ENCODE data around the gene KIAA0513.

The KIAA0513 gene

GRCh38 chr16:85088570-85089199, 61.1 kb downstream of the KIAA0513 start:
- no peak for DNase-seq (ENCODE audit: low read depth, low spot score)

GRCh38 chr16:85089525-85089924, 61.9 kb downstream of the KIAA0513 start:
- peak; percentile 66 for DNase-seq (ENCODE audit: low read depth, low spot score)

DNA sequence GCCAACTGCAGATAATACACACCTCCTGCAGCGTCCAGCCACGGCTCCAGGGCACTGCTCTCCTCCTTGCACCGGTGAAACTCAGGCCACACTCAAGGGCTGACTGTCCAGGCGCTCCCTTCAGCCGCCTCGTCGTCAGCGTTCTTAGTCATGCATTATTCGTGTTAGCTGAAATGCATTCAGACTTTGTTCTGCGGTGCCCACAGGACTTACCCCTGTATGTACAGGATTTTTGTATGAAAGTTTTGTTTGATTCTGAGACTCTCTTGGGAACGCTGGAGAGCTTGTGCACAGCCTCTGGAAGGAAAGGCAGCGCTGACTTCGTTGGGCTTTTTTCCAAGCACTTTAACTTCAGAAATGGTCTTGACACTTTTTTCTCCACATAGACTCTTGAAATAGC, 62.6 kb downstream of the KIAA0513 start:
- peak; percentile 65 for DNase-seq (ENCODE audit: low read depth, low spot score)

DNA sequence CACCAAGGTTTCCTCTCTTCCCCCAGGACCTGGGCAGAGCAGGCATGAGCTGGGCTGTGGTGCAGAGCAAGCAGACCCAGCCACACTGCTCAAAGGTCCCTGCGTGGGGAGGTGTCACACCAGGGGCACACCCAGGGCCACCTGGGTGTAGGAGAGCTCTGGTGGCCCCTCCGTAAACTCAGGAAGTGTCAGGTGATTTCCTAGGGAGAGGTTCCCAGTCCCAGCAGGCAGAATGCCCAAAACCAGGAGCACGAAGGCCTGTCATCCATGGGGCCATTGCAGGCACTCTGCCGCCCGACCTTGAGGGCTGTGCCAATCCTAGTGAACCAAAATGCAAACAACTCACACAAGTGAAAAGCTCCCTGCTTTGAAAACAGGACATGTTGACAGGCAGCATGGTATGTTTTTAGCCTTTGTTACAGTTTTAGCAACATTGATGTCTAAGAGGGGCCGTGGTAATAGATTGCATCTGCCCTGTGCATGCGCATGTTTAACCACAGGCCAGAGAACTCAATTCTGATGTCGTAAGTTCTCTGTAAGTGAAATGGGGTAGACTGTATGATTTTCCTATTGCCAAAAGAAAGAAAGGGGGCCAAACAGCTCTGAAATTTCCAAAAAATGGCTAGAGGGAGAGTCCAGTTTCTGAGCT, 63.4 kb downstream of the KIAA0513 start:
- DNase-seq (ENCODE audit: low read depth, low spot score): no peak

DNA sequence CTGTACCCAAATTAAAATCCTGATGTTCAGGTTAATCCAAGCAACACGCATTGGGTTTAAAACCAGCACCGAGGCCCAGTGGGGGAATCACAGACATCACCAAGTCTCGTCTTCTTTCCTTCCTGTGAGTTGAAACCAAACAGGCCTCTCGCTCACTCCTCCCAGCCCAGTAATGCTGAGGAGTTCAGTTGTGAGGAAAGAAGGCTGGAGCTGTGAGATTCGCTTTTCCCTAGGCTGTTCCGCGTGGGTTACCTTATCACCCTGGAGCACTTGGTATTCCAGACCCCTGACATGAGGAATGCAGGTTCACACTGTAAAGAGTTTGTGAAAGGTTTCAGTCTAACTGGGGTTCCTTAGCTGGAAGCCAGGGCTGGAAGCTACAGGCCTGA, 63.9 kb downstream of the KIAA0513 start:
- no peak for DNase-seq (ENCODE audit: low read depth, low spot score)

- no peak for DNase-seq (ENCODE audit: low read depth, low spot score)
These were observed 64.7 kb downstream of the KIAA0513 start for GRCh38 chr16:85092309-85092708.

GRCh38 chr16:85092851-85093250, 65.3 kb downstream of the KIAA0513 start:
- no peak for DNase-seq (ENCODE audit: low read depth, low spot score)

- no peak for DNase-seq (ENCODE audit: low read depth, low spot score)
These were observed 66.1 kb downstream of the KIAA0513 start for GRCh38 chr16:85093705-85094104.

DNA sequence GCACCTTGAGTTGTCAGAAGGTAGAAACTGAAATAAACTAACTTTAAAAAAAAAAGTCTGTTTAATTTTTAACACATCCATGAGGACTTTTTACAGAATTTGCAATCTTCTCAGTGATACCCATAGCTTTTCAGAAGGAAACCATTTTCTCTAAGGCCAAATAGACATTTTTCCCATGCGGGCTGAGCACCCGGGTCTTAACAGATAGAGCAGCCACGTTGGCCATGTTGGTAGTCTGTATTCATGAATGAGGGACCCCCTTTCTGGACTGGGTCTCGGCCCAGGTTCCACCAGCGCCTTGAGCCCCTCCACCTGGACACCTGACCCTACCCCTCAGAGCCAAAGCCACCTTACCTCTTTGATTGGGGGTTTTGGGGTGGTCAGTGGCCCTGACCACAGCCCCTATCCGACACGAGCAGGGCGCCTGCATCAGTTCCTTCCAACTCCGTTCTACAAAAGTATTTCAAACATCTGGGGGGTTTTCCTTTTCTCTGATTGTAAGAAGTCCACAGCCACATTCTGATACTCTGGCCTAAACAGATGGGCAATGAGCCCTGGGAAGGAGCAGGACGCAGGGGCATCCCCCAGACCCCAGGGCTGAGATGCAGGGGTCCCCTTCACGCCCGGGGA, 66.7 kb downstream of the KIAA0513 start:
- DNase-seq (ENCODE audit: low read depth, low spot score): no peak

DNA sequence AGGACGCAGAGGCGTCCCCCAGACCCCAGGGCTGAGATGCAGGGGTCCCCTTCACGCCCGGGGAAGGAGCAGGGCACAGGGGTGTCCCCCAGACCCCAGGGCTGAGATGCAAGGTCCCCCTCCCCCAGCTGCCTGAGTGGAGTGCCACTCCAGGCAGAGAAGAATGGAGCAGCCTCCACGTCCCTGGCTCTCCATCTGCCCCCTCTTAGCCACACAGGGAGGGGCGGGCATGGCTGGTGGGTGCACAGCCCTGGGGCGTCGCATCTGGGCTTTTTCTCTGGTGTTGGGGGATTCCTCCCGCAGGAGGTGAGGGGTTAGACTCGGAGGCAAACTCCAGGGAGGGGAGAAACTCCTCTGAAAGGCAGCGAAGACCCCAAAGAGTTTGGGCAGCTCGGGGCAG, 67.2 kb downstream of the KIAA0513 start:
- no peak for DNase-seq (ENCODE audit: low read depth, low spot score)

GRCh38 chr16:85096921-85097320, 69.3 kb downstream of the KIAA0513 start:
- DNase-seq (ENCODE audit: low read depth, low spot score): no peak

DNA sequence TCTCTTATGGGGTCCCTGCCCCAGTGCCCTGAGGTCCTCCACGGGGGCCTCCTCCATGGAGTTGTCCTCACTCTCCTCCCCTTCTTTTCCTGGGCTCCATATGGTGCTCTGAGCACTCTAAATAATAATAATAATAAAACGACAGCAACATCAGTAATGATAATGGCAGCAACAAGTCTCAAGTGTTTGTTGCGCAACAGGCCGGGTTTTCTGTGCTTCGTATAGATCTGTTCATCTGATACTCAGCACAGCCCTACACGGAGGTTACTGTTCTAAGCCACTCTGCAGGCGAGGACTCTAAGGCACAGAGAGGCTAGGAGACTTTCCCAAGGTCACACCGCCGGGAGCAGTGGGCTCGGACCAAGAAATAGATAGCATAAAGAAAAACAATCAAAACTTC, 71.0 kb downstream of the KIAA0513 start:
- no peak for DNase-seq (ENCODE audit: low read depth, low spot score)

GRCh38 chr16:85100265-85100664, 72.7 kb downstream of the KIAA0513 start:
- no peak for DNase-seq (ENCODE audit: low read depth, low spot score)

- no peak for DNase-seq (ENCODE audit: low read depth, low spot score)
These were observed 74.5 kb downstream of the KIAA0513 start for GRCh38 chr16:85101956-85102630.

GRCh38 chr16:85103114-85104079, 75.8 kb downstream of the KIAA0513 start:
- DNase-seq (ENCODE audit: low read depth, low spot score): no peak

DNA sequence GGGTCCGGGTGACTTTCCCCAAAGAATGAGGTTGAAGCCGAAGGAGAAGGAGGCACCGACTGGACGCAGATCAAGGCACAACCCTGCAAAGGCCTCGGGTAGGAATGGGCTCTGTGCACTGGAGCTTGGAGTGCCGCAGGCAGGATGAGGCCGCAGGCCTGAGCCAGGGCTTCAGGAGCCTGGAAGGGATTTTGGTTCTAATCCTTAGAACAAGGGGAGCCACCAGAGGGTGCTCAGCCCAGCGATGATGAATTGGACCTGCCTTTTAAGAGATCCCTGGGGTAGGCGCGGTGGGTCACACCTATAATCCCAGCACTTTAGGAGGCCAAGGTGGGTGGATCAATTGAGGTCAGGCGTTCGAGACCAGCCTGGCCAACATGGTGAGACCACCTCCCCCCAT, 76.6 kb downstream of the KIAA0513 start:
- DNase-seq (ENCODE audit: low read depth, low spot score): no peak

GRCh38 chr16:85104821-85105391, 77.3 kb downstream of the KIAA0513 start:
- no peak for DNase-seq (ENCODE audit: low read depth, low spot score)

DNA sequence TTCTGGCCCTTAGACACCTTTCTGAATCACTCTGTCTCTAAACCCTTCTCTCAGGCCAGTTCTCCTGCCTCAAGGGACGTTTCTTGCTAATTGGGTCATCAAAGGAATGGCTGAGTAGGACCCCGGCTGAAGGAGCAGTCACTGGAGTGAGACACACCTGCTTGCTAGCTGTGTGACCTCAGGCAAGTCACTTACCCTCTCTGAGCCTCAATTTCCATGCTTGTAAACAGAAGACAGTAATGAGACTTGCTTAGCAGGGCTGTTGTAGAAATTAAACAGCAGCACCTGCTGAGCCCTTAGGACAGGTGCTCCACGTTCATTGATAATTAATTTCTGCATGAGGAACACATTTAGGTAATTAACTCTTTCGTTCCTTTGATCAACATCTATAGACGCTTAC, 77.9 kb downstream of the KIAA0513 start:
- no peak for DNase-seq (ENCODE audit: low read depth, low spot score)

DNA sequence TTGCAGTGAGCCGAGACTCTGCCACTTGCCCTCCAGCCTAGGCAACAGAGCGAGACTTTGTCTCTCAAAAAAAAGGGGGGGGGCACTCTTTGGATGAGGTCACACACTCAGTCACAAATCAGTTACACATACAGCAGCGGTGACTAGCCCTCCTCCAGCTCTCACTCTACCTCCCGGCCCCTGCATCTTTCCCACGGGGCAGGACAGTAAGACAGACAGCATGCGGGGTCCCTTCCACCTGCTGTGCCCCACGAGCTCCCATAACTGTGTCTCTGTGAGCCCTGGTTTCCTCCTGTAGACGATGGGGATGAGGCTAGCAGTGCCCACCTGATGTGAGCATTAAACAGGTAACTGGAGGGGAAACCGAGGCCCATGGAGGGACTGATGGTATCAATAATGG, 79.5 kb downstream of the KIAA0513 start:
- no peak for DNase-seq (ENCODE audit: low read depth, low spot score)

GRCh38 chr16:85107532-85107931, 79.9 kb downstream of the KIAA0513 start:
- no peak for DNase-seq (ENCODE audit: low read depth, low spot score)

DNA sequence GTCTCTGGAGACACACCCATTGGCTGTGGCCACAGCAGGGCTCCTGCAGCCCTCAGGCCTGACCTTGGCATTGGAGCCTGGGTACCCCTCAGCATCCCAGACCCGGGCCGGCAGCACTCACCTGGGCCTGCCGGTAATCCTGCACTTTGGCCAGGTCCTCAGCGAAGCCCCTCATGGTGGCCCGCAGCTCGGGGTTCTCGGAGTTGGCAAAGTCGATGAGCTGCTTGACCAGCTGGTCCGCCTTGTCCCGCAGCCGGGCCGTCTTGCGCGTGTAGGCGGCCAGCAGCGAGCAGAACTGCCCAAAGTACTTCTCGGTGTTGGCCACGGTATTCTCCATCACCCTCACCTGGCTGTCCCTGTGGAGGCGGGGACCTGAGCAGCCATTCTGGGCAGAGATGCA, 82.5 kb downstream of the KIAA0513 start:
- no peak for DNase-seq (ENCODE audit: low read depth, low spot score)
